ENCODE measurements around the gene SLC5A3.

DNA sequence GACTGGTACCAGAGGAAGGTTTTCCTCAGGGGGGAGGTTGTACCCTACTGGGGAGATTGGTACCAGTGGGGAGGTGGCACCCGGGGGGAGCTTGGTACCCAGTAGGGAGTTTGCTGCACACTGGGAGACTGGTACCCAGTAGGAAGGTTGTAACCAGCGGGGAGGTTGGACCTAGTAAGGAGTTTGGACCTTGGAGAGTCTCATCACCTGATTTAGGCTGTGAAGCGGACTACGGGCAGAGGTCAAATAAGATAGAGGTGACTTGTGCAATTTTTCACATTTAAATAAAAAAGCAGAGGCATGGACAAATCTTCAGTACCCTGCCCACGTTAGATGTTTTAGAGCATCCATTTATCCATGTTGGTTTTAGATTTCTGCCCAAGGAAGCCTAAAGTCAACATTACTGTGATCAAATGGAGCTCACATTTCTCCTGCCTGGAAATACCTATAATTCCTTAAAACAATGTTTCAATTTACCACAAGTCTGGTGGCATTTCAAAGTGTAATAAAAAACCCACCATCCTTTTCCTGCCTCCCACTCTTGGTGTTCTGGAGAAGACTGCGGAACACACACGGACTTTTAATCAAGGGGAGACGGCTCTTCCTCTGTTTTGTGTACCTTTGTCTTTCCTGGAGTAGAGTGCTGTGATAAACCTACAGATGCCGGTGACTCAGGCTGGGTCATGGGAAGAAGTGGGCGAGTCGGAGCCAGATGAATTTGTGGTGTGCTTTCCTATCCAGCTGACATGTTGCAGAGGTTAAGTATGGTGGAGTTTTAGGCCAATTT lies 36.2 kb upstream of the SLC5A3 start:
- TF ChIP-seq, protein P1, sequence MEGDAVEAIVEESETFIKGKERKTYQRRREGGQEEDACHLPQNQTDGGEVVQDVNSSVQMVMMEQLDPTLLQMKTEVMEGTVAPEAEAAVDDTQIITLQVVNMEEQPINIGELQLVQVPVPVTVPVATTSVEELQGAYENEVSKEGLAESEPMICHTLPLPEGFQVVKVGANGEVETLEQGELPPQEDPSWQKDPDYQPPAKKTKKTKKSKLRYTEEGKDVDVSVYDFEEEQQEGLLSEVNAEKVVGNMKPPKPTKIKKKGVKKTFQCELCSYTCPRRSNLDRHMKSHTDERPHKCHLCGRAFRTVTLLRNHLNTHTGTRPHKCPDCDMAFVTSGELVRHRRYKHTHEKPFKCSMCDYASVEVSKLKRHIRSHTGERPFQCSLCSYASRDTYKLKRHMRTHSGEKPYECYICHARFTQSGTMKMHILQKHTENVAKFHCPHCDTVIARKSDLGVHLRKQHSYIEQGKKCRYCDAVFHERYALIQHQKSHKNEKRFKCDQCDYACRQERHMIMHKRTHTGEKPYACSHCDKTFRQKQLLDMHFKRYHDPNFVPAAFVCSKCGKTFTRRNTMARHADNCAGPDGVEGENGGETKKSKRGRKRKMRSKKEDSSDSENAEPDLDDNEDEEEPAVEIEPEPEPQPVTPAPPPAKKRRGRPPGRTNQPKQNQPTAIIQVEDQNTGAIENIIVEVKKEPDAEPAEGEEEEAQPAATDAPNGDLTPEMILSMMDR (IDR thresholded peaks at IDR 0.05), result no peak
- TF ChIP-seq POLR2A (IDR thresholded peaks at IDR 0.05) (no peak), POLR2AphosphoS5 (IDR thresholded peaks at IDR 0.05) (no peak)

Measured in prostate gland (tissue), 2 donors.